H1 (cell line): Measurements from ENCODE around the gene MBNL2. TPM values are rescaled to one million over a fixed set of nuclear protein-coding genes. Genes with fewer than 3 reads are reported as not detected.

ENCODE experiments used
- CTCF ChIA-PET: fragments of 300-600 bp; sonication (Branson Sonifier 250); formaldehyde crosslinking; loops from one replicate; lab custom pipeline; 2021; ENCODE audit not compliant: partially characterized antibody; lab: Charles Lee
- POLR2A ChIA-PET: fragments of 300-600 bp; sonication (Branson Sonifier 250); formaldehyde crosslinking; loops from one replicate; lab custom pipeline; 2021; ENCODE audit warnings: inconsistent platforms; ENCODE audit not compliant: partially characterized antibody; lab: Charles Lee
- DNase-seq, 2 experiments: peaks; one replicate each; pipeline versions ENCODE4 v3.0.0 to v3.0.0-alpha.2; 2010 to 2022; ENCODE audit warnings: low spot score in 2 of 2, low read depth in 1 of 2, mixed read lengths in 1 of 2
- FAIRE-seq: peaks from 2 replicates; lab custom pipeline; 2011; peaks lifted over from hg19 to GRCh38; lab: Jason Lieb, UNC
- H2AFZ ChIP-seq: 2 replicates; pipeline ENCODE4 v1.8.1; 2012; ENCODE audit warnings: low read length, inconsistent platforms
- H2AK5ac ChIP-seq: 2 replicates; pipeline ENCODE4 v1.6.1; 2013; ENCODE audit warnings: low read depth, low read length
- H2BK120ac ChIP-seq: replicated peaks from 2 replicates; pipeline ENCODE3; 2013; ENCODE audit warnings: low read depth, low read length, inconsistent platforms
- H2BK12ac ChIP-seq: 2 replicates; pipeline ENCODE4 v1.6.1; 2013; ENCODE audit warnings: low read depth, low read length
- H2BK15ac ChIP-seq: 2 replicates; pipeline ENCODE4 v1.6.1; 2013; ENCODE audit warnings: low read length
- H2BK20ac ChIP-seq: 2 replicates; pipeline ENCODE4 v1.6.1; 2013; ENCODE audit warnings: low read length
- H2BK5ac ChIP-seq: 2 replicates; pipeline ENCODE4 v1.6.1; 2013; ENCODE audit warnings: low read depth, low read length
- H3K14ac ChIP-seq: 2 replicates; pipeline ENCODE4 v1.6.1; 2013; ENCODE audit warnings: inconsistent platforms; ENCODE audit not compliant: insufficient read length
- H3K18ac ChIP-seq: 2 replicates; pipeline ENCODE4 v1.6.1; 2013; ENCODE audit warnings: low read length; ENCODE audit errors: extremely low read depth
- H3K23ac ChIP-seq: 2 replicates; pipeline ENCODE4 v1.6.1; 2013; ENCODE audit warnings: inconsistent platforms; ENCODE audit not compliant: insufficient read length
- H3K23me2 ChIP-seq: 2 replicates; pipeline ENCODE4 v1.6.1; 2013; ENCODE audit warnings: low read depth, low read length
- H3K27ac ChIP-seq: 2 replicates; pipeline ENCODE4 v1.6.1; 2011; ENCODE audit warnings: low read depth, low read length, inconsistent platforms
- H3K27me3 ChIP-seq, 4 experiments: replicated peaks in 1 of 4; 1 replicate in 1 of 4; 2 replicates in 3 of 4; pipeline versions ENCODE4 v1.6.1 to v1.8.1; 2011 to 2013; ENCODE audit warnings: low read length in 3 of 4, mild to moderate bottlenecking in 3 of 4, inconsistent platforms in 2 of 4, mixed read lengths in 2 of 4, moderate library complexity in 1 of 4; ENCODE audit not compliant: control insufficient read depth in 3 of 4, insufficient read depth in 3 of 4; ENCODE audit errors: extremely low read depth in 1 of 4
- H3K36me3 ChIP-seq, 4 experiments: 2 replicates each; pipeline versions ENCODE4 v1.6.1 to v1.8.1; 2011 to 2013; ENCODE audit warnings: mild to moderate bottlenecking in 4 of 4, low read length in 3 of 4, moderate library complexity in 2 of 4, control low read depth in 1 of 4, inconsistent platforms in 1 of 4; ENCODE audit not compliant: insufficient read depth in 4 of 4, control insufficient read depth in 2 of 4
- H3K4ac ChIP-seq: replicated peaks from 2 replicates; pipeline ENCODE3; 2013; ENCODE audit warnings: low read length, low read depth, mixed read lengths, inconsistent platforms; ENCODE audit not compliant: insufficient read length
- H3K4me1 ChIP-seq, 4 experiments: replicated peaks in 1 of 4; 1 replicate in 1 of 4; 2 replicates in 3 of 4; pipeline versions ENCODE4 v1.6.1 to v1.8.1; 2011 to 2013; ENCODE audit warnings: low read length in 3 of 4, inconsistent platforms in 2 of 4, mixed read lengths in 1 of 4; ENCODE audit not compliant: insufficient read depth in 4 of 4, control insufficient read depth in 3 of 4
- H3K4me2 ChIP-seq, 2 experiments: 2 replicates each; pipeline versions ENCODE4 v1.6.1 to v1.8.1; 2011 to 2013; ENCODE audit warnings: low read depth in 2 of 2, low read length in 2 of 2, control low read depth in 1 of 2, inconsistent platforms in 1 of 2, mild to moderate bottlenecking in 1 of 2; ENCODE audit not compliant: insufficient read depth in 1 of 2
- H3K4me3 ChIP-seq, 4 experiments: fragments of 200-600, 300-600 bp in 1 of 4; sonication (generic), shearing (Covaris generic), sonication (Bioruptor Twin) in 1 of 4; 2 replicates each; pipeline versions ENCODE4 v1.5.1 to v1.8.1; 2011 to 2016; ENCODE audit warnings: low read length in 4 of 4, low read depth in 3 of 4, control low read depth in 2 of 4, inconsistent platforms in 2 of 4, mild to moderate bottlenecking in 2 of 4, mixed read lengths in 1 of 4, moderate library complexity in 1 of 4; ENCODE audit not compliant: insufficient read depth in 2 of 4; ENCODE audit errors: extremely low read depth in 1 of 4
- H3K56ac ChIP-seq: replicated peaks from 2 replicates; pipeline ENCODE3; 2013; ENCODE audit warnings: low read depth, mild to moderate bottlenecking, mixed read lengths, low read length, inconsistent platforms; ENCODE audit not compliant: insufficient read length
- H3K79me1 ChIP-seq: 2 replicates; pipeline ENCODE4 v1.6.1; 2013; ENCODE audit warnings: low read depth, low read length, control low read depth
- H3K79me2 ChIP-seq, 2 experiments: 2 replicates each; pipeline versions ENCODE4 v1.6.1 to v1.8.1; 2012 to 2013; ENCODE audit warnings: low read length in 2 of 2, mild to moderate bottlenecking in 2 of 2, inconsistent platforms in 1 of 2; ENCODE audit not compliant: insufficient read depth in 2 of 2, control insufficient read depth in 1 of 2
- H3K9ac ChIP-seq, 4 experiments: replicated peaks in 1 of 4; 1 replicate in 1 of 4; 2 replicates in 3 of 4; pipeline versions ENCODE4 v1.6.1 to v1.8.1; 2011 to 2013; ENCODE audit warnings: low read depth in 3 of 4, low read length in 3 of 4, control low read depth in 2 of 4, mild to moderate bottlenecking in 2 of 4, moderate library complexity in 2 of 4, inconsistent platforms in 1 of 4; ENCODE audit errors: extremely low read depth in 1 of 4
- H3K9me3 ChIP-seq, 2 experiments: 2 replicates each; pipeline versions ENCODE4 v1.6.1 to v1.8.1; 2012 to 2013; ENCODE audit warnings: mild to moderate bottlenecking in 2 of 2, moderate library complexity in 2 of 2, control low read depth in 1 of 2, inconsistent platforms in 1 of 2, low read depth in 1 of 2, low read length in 1 of 2, mixed read lengths in 1 of 2; ENCODE audit not compliant: insufficient read depth in 2 of 2
- H4K20me1 ChIP-seq, 2 experiments: replicated peaks in 1 of 2; 2 replicates each; pipeline versions ENCODE3 to v1.8.1; 2011 to 2013; ENCODE audit warnings: inconsistent platforms in 2 of 2, low read length in 2 of 2, mild to moderate bottlenecking in 1 of 2; ENCODE audit not compliant: insufficient read depth in 2 of 2, control insufficient read depth in 1 of 2
- H4K5ac ChIP-seq: 2 replicates; pipeline ENCODE4 v1.6.1; 2013; ENCODE audit warnings: low read length, low read depth, mixed read lengths, inconsistent platforms; ENCODE audit not compliant: insufficient read length
- H4K8ac ChIP-seq: 2 replicates; pipeline ENCODE4 v1.8.0; 2013; ENCODE audit warnings: mild to moderate bottlenecking, moderate library complexity, low read length, inconsistent platforms; ENCODE audit not compliant: insufficient read depth; ENCODE audit errors: extremely low read depth
- H4K91ac ChIP-seq: replicated peaks from 2 replicates; pipeline ENCODE3; 2013; ENCODE audit warnings: low read length, mixed read lengths, inconsistent platforms; ENCODE audit not compliant: insufficient read length
- ATF3 ChIP-seq: IDR thresholded peaks from 2 replicates; pipeline ENCODE4 v1.6.1; 2011; ENCODE audit warnings: low read depth, mild to moderate bottlenecking, low read length; ENCODE audit not compliant: insufficient read depth
- BCL11A ChIP-seq, 2 experiments: IDR thresholded peaks; one replicate each; pipeline ENCODE4 v1.6.1; 2011; ENCODE audit warnings: low read depth in 2 of 2, low read length in 2 of 2, mild to moderate bottlenecking in 2 of 2
- KDM4A ChIP-seq: IDR thresholded peaks from one replicate; pipeline ENCODE4 v1.7.1; 2012; ENCODE audit warnings: low read depth, mild to moderate bottlenecking, moderate library complexity, low read length, inconsistent platforms; ENCODE audit not compliant: severe bottlenecking
- POLR2A ChIP-seq, 2 experiments: IDR thresholded peaks; 1 replicate in 1 of 2; 2 replicates in 1 of 2; pipeline ENCODE4 v1.6.1; 2011; ENCODE audit warnings: low read depth in 2 of 2, low read length in 2 of 2, mild to moderate bottlenecking in 2 of 2; ENCODE audit errors: control extremely low read depth in 1 of 2
- RBBP5 ChIP-seq: IDR thresholded peaks from 2 replicates; pipeline ENCODE4 v1.7.1; 2012; ENCODE audit warnings: low read depth, mild to moderate bottlenecking, inconsistent platforms, low read length, moderate library complexity, borderline replicate concordance
- TEAD4 ChIP-seq: IDR thresholded peaks from 2 replicates; pipeline ENCODE4 v1.6.1; 2012; ENCODE audit warnings: low read depth, low read length, inconsistent platforms, mixed read lengths
- WGBS, 2 experiments: shearing (Covaris generic) in 1 of 2; methylation state at CpG; one replicate each; pipeline versions ENCODE4 v1.1.6 to v1.1.7; 2013 to 2015; ENCODE audit warnings: low lambda C conversion rate in 2 of 2, mixed read lengths in 2 of 2, inconsistent platforms in 1 of 2, low coverage in 1 of 2, missing lambda C conversion rate in 1 of 2; ENCODE audit not compliant: insufficient replicate concordance in 2 of 2, insufficient coverage in 1 of 2, insufficient read length in 1 of 2; ENCODE audit errors: extremely low coverage in 1 of 2, missing lambda C conversion rate in 1 of 2; 5-methylcytosine and 5-hydroxymethylcytosine counted together
- polyA plus RNA-seq, 7 experiments: library from polyadenylated mRNA; depleted of rRNA in 3 of 7; stranded (reverse) in 5 of 7; unstranded in 2 of 7; fragments of >200 nt in 5 of 7; fragments of 200-250 nt in 2 of 7; gene quantifications; 1 replicate in 5 of 7; 2 replicates in 1 of 7; 4 replicates in 1 of 7; pipeline versions ENCODE4 v1.2.1 to v1.2.3, GENCODE V29; 2011 to 2013; ENCODE audit warnings: missing spikeins in 2 of 7, mixed read lengths in 2 of 7
- total RNA-seq: library from RNA; stranded (reverse); fragmentation: NEBNext Ultra II Directional; extraction: Animal tissue kit (Norgen Biotek cat#: 25700); gene quantifications from 2 replicates; pipeline ENCODE4 v1.2.1, GENCODE V29; 2021

The MBNL2 gene
- total and polyA plus RNA-seq, 2 of the 8 experiments (the other 6 are each of a cell fraction or from before 2014, with no cell fraction given), result 1.0 to 2.6 TPM

GRCh38 chr13:97214921-97215320 is 7.2 kb upstream of the MBNL2 start:
- Histone ChIP-seq H2BK15ac (no peak overlapping the region), H3K9me3 (no peaks in the 10 kb centered on the region), H4K8ac (no peak overlapping the region), H3K9ac (no peak overlapping the region; a peak in 1 of 7 replicates), H2BK120ac (no peak overlapping the region), H3K14ac (no peak overlapping the region), H3K4me3 (no peak overlapping the region), H4K5ac (no peak overlapping the region), H2AK5ac (no peak overlapping the region), H3K79me2 (no peaks in the 10 kb centered on the region), H3K4me2 (no peak overlapping the region), H3K27me3 (no peaks in the 10 kb centered on the region), H3K79me1 (no peaks in the 10 kb centered on the region), H3K36me3 (no peaks in the 10 kb centered on the region), H2BK20ac (no peak overlapping the region), H3K4ac (no peak overlapping the region), H4K91ac (no peak overlapping the region), H3K23ac (no peak overlapping the region), H3K18ac (no peak overlapping the region), H2BK5ac (no peak overlapping the region), H2BK12ac (no peak overlapping the region), H3K4me1 (no peaks in the 10 kb centered on the region), H2AFZ (no peak overlapping the region), H3K56ac (no peak overlapping the region), H3K23me2 (no peaks in the 10 kb centered on the region), H4K20me1 (no peaks in the 10 kb centered on the region), H3K27ac (no peak overlapping the region)
- FAIRE-seq (no peak), DNase-seq (no peak)
- WGBS, 2 experiments, result 94% methylated on average over 3 of the region's 3 CpGs; no CpG with 5 or more reads in 1 of the 2 experiments
- ChIA-PET CTCF (interaction anchor here (0.7 to 5.7 kb wide), 4 partner anchors 9 to 113 kb away, joined by 3 to 50 read pairs (median 6); no protein-coding TSS in a partner anchor), POLR2A (no interaction called here)
- TF ChIP-seq RBBP5 (no peak), KDM4A (no peak), POLR2A (IDR thresholded peaks at IDR 0.05; ENCODE audit: control extremely low read depth in 1 of 2, low read depth in 2 of 2, low read length in 2 of 2) (no peak), BCL11A (IDR thresholded peaks at IDR 0.05; ENCODE audit: low read depth in 2 of 2, low read length in 2 of 2) (no peak), TEAD4 (no peak), ATF3 (no peak)
